A549 (cell line): ENCODE measurements around the gene C17orf107. TPM values are rescaled to one million over a fixed set of nuclear protein-coding genes. Genes with fewer than 3 reads are reported as not detected.
"Not testable (repeated sequence)": the region's sequence is repeated elsewhere in the genome, so short reads cannot be mapped to it uniquely, and the experiment has no call there.

ENCODE experiments used
- ATAC-seq, 2 experiments: fragments of 200-7000 bp in 1 of 2; fragments of >200 bp in 1 of 2; cut with Nextera tagmentation in 1 of 2; cut with Tn5 transposase in 1 of 2; 3 replicates each; pipeline versions ENCODE4 v1.8.0 to v1.9.1; 2018 to 2020; ENCODE audit warnings: mild to moderate bottlenecking in 1 of 2, moderate library complexity in 1 of 2
- CTCF ChIA-PET: fragments of 300-600 bp; sonication (Branson Sonifier 250); formaldehyde crosslinking; extraction: SDS; loops from one replicate; lab custom pipeline; 2021; ENCODE audit warnings: antibody characterized with exemption, inconsistent platforms; lab: Yijun Ruan, JAX
- POLR2A ChIA-PET: fragments of 350-600 bp; formaldehyde crosslinking; extraction: SDS; loops from one replicate; lab custom pipeline; 2021; ENCODE audit warnings: antibody characterized with exemption, inconsistent platforms; lab: Yijun Ruan, JAX
- DNase-seq, 2 experiments: peaks; one replicate each; pipeline versions ENCODE4 v3.0.0 to v3.0.0-alpha.2; 2011 to 2016; ENCODE audit warnings: low read depth in 1 of 2, low spot score in 1 of 2
- FAIRE-seq: peaks from 2 replicates; lab custom pipeline; 2011; peaks lifted over from hg19 to GRCh38; lab: Jason Lieb, UNC
- H3K27ac ChIP-seq, 2 experiments: fragments of >200 bp; sonication (Bioruptor Twin); formaldehyde crosslinking; 3 replicates each; pipeline ENCODE4 v1.5.1; 2016 to 2017
- H3K4me1 ChIP-seq: fragments of >200 bp; sonication (Bioruptor Twin); formaldehyde crosslinking; 3 replicates; pipeline ENCODE4 v1.6.1; 2016
- H3K4me2 ChIP-seq: fragments of >200 bp; sonication (Bioruptor Twin); formaldehyde crosslinking; 3 replicates; pipeline ENCODE4 v1.6.1; 2016
- H3K4me3 ChIP-seq: fragments of >200 bp; sonication (Bioruptor Twin); formaldehyde crosslinking; 3 replicates; pipeline ENCODE4 v1.5.1; 2016
- H3K9me3 ChIP-seq: fragments of >200 bp; sonication (Bioruptor Twin); formaldehyde crosslinking; 3 replicates; pipeline ENCODE4 v1.6.1; 2016
- CBX2 ChIP-seq: fragments of 200-600 bp; sonication (generic); IDR thresholded peaks from 2 replicates; pipeline ENCODE4 v1.6.1; 2016; ENCODE audit warnings: low read depth, mild to moderate bottlenecking, borderline replicate concordance
- CEBPB ChIP-seq, 2 experiments: fragments of >200 bp in 1 of 2; sonication (Bioruptor Twin) in 1 of 2; formaldehyde crosslinking in 1 of 2; IDR thresholded peaks; 2 replicates each; pipeline ENCODE4 v1.6.1; 2012 to 2016
- CHD4 ChIP-seq: fragments of 200-600 bp; sonication (generic); IDR thresholded peaks from 2 replicates; pipeline ENCODE4 v1.6.1; 2016; ENCODE audit warnings: antibody characterized with exemption, mild to moderate bottlenecking, borderline replicate concordance
- EHMT2 ChIP-seq: fragments of 200-600 bp; sonication (generic); IDR thresholded peaks from 2 replicates; pipeline ENCODE4 v1.6.1; 2016; ENCODE audit warnings: antibody characterized with exemption, low read depth, mild to moderate bottlenecking, moderate library complexity
- FOSB ChIP-seq: fragments of 250-450 bp; sonication (Bioruptor Pico); IDR thresholded peaks from 2 replicates; pipeline ENCODE4 v1.5.0; 2020; ENCODE audit warnings: mild to moderate bottlenecking, moderate library complexity
- HOXA7 ChIP-seq: fragments of 250-450 bp; sonication (Bioruptor Pico); IDR thresholded peaks from 2 replicates; pipeline ENCODE4 v1.5.0; 2020; ENCODE audit warnings: mild to moderate bottlenecking, moderate library complexity
- HOXB13 ChIP-seq: fragments of 250-450 bp; sonication (Bioruptor Pico); IDR thresholded peaks from 2 replicates; pipeline ENCODE4 v1.5.0; 2020; ENCODE audit warnings: low read depth, mild to moderate bottlenecking, moderate library complexity
- MAFK ChIP-seq: fragments of 450-650 bp; IDR thresholded peaks from 2 replicates; pipeline ENCODE4 v1.6.1; 2014; ENCODE audit not compliant: partially characterized antibody
- MAX ChIP-seq: IDR thresholded peaks from 2 replicates; pipeline ENCODE4 v1.6.1; 2012
- MYC ChIP-seq: IDR thresholded peaks from 2 replicates; pipeline ENCODE4 v1.6.1; 2012; ENCODE audit warnings: mild to moderate bottlenecking, inconsistent platforms, low read length, improper control_type of control experiment, borderline replicate concordance
- NR3C1 ChIP-seq: fragments of >200 bp; sonication (Bioruptor Twin); formaldehyde crosslinking; IDR thresholded peaks from 3 replicates; pipeline ENCODE4 v1.6.1; 2017
- POLR2A ChIP-seq: IDR thresholded peaks from 2 replicates; pipeline ENCODE4 v1.6.1; 2012; ENCODE audit warnings: mild to moderate bottlenecking, low read length
- POLR2AphosphoS2 ChIP-seq: conservative IDR thresholded peaks from 2 replicates; pipeline ENCODE4 v1.6.1; 2012; ENCODE audit warnings: low read length, improper control_type of control experiment, inconsistent platforms
- RAD21 ChIP-seq, 2 experiments: fragments of >200 bp in 1 of 2; sonication (Bioruptor Twin) in 1 of 2; formaldehyde crosslinking in 1 of 2; IDR thresholded peaks in 1 of 2; conservative IDR thresholded peaks in 1 of 2; 2 replicates in 1 of 2; 3 replicates in 1 of 2; pipeline ENCODE4 v1.6.1; 2012 to 2018; ENCODE audit warnings: inconsistent platforms in 1 of 2
- RCOR1 ChIP-seq: fragments of 150-350 bp; IDR thresholded peaks from 2 replicates; pipeline ENCODE4 v1.6.1; 2014; ENCODE audit warnings: antibody characterized with exemption, low read length, low read depth
- RNF2 ChIP-seq: fragments of 200-600 bp; sonication (generic); IDR thresholded peaks from 2 replicates; pipeline ENCODE4 v1.6.1; 2016; ENCODE audit warnings: low read depth, mild to moderate bottlenecking, antibody characterized with exemption, moderate library complexity, borderline replicate concordance
- TFCP2L1 ChIP-seq: fragments of 250-450 bp; sonication (Bioruptor Pico); IDR thresholded peaks from 2 replicates; pipeline ENCODE4 v1.5.0; 2021; ENCODE audit warnings: mild to moderate bottlenecking
- ZFP36 ChIP-seq: fragments of 450-650 bp; IDR thresholded peaks from 2 replicates; pipeline ENCODE4 v1.6.1; 2014; ENCODE audit warnings: borderline replicate concordance; ENCODE audit not compliant: partially characterized antibody
- WGBS: methylation state at CpG from one replicate; pipeline ENCODE4 v1.1.6; 2017; ENCODE audit errors: missing lambda C conversion rate; 5-methylcytosine and 5-hydroxymethylcytosine counted together
- polyA plus RNA-seq, 4 experiments: library from polyadenylated mRNA; depleted of rRNA in 3 of 4; stranded (reverse); fragments of >200 nt; fragmentation: RNase III in 1 of 4; extraction: RNeasy Plus Mini Kit Qiagen cat#74134 plus additional on column Dnase treatment in 1 of 4; gene quantifications; 2 replicates in 3 of 4; 3 replicates in 1 of 4; pipeline ENCODE4 v1.2.3, GENCODE V29; 2011 to 2017

Gene C17orf107
- polyA plus RNA-seq, 2 of the 4 experiments (the other 2 are of a cell fraction): 0.13 to 0.30 TPM

DNA sequence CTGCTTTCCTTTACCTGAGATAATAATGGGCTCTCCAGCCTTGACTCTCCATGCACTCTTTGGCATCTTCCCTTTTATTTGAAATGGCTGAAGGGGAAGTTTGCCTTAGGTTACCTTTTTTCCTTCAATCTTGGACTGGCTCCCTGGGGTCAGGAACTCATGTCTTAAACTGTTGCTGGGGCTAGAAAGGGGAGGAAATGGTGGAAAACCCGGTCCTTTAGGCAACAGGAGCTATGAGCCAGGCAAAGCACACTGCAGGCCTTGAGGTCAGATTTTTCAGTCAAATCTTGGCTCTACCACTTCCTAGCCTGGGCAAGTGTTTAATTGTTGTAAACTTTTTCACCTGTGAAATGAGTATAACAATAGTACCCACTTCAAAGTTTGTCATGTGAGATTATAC lies 36.0 kb upstream of the C17orf107 start:
- no peak overlapping the region for H3K4me3 ChIP-seq
- CTCF ChIA-PET: interaction anchor here (1.0 to 5.5 kb wide), 6 partner anchors 14 to 131 kb away, joined by 3 to 23 read pairs (median 8); partner anchors contain the start of gene GLTPD2
- POLR2A ChIA-PET: interaction anchor here (1.5 kb wide), 1 partner anchor 73 kb away, joined by 6 read pairs; no protein-coding TSS in a partner anchor
- no peak for DNase-seq
- TF ChIP-seq POLR2A (no peak), CBX2 (no peak), CHD4 (no peak), POLR2AphosphoS2 (no peak), CEBPB (IDR thresholded peaks at IDR 0.05) (no peak), HOXA7 (CRISPR knock-in tag) (no peak), FOSB (CRISPR knock-in tag) (no peak), ZFP36 (no peak), MAX (no peak), RNF2 (no peak), MAFK (no peak), RAD21 (conservative IDR thresholded peaks at IDR 0.05 in 1 of 2, IDR thresholded peaks at IDR 0.05 in 1 of 2) (no peak), NR3C1 (no peak), TFCP2L1 (no peak), RCOR1 (no peak), EHMT2 (no peak), MYC (no peak)
- H3K4me1 ChIP-seq: peaks cover 10% of the 10 kb centered on the region
- no peak for ATAC-seq
- no peak overlapping the region for H3K27ac ChIP-seq
- 94% methylated on average over 1 of the region's 1 CpG for WGBS
- no peak for FAIRE-seq
- H3K9me3 ChIP-seq: no peaks in the 10 kb centered on the region
- H3K4me2 ChIP-seq: no peak overlapping the region

DNA sequence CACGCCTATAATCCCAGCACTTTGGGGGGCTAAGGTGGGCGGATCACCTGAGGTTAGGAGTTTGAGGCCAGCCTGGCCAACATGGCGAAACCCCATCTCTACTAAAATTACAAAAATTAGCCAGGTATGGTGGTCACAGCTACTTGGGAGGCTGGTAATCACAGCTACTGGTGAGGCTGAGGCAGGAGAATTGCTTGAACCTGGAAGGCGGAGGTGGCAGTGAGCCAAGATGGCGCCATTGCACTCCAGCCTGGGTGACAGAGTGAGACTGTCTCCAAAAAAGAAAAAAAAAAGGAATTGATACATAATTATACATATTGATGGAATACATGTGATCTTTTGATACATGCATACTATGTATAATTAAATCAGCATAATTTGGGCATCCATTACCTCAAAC lies 31.8 kb upstream of the C17orf107 start:
- H3K9me3 ChIP-seq, DNase-seq, FAIRE-seq, H3K4me1 ChIP-seq, H3K4me3 ChIP-seq, H3K4me2 ChIP-seq, ATAC-seq, POLR2A ChIA-PET, H3K27ac ChIP-seq: not testable (repeated sequence)
- WGBS: 91% methylated on average over 5 of the region's 5 CpGs
- CTCF ChIA-PET: interaction anchor here (0.6 to 1.7 kb wide), 6 partner anchors 12 to 158 kb away, joined by 3 to 10 read pairs (median 4); partner anchors contain the start of gene ARRB2

GRCh38 chr17:4869058-4869998 lies 30.0 kb upstream of the C17orf107 start:
- ATAC-seq, H3K27ac ChIP-seq, FAIRE-seq, DNase-seq, H3K9me3 ChIP-seq, H3K4me1 ChIP-seq, POLR2A ChIA-PET, H3K4me3 ChIP-seq, H3K4me2 ChIP-seq: not testable (repeated sequence)
- CTCF ChIA-PET: interaction anchor here (0.7 to 1.4 kb wide), 3 partner anchors 8 to 82 kb away, joined by 3 to 6 read pairs (median 4); no protein-coding TSS in a partner anchor
- WGBS: 95% methylated on average over 22 of the region's 22 CpGs

GRCh38 chr17:4870855-4871254 lies 28.5 kb upstream of the C17orf107 start:
- DNase-seq: no peak
- no peak for ATAC-seq
- Histone ChIP-seq H3K9me3 (no peaks in the 10 kb centered on the region), H3K4me1 (no peaks in the 10 kb centered on the region), H3K4me2 (no peak overlapping the region), H3K4me3 (no peak overlapping the region), H3K27ac (no peak overlapping the region)
- ChIA-PET POLR2A (no interaction called here), CTCF (interaction anchor here (0.9 to 1.8 kb wide), 9 partner anchors 11 to 84 kb away, joined by 3 to 9 read pairs (median 4); partner anchors contain the start of genes CHRNE, GLTPD2 and PSMB6)
- no peak for FAIRE-seq
- no peak for TF ChIP-seq CHD4
- no peak for TF ChIP-seq RNF2
- no peak for TF ChIP-seq RAD21 (conservative IDR thresholded peaks at IDR 0.05 in 1 of 2, IDR thresholded peaks at IDR 0.05 in 1 of 2)
- TF ChIP-seq HOXB13 (CRISPR knock-in tag): no peak
- TF ChIP-seq POLR2A: no peak
- WGBS: 91% methylated on average over 2 of the region's 2 CpGs
